SU-DHL-6 (cell line): ENCODE data around the gene CDK18.

Experiments
- H2AFZ ChIP-seq: fragments of 200-600 bp; sonication (generic); 2 replicates; pipeline ENCODE4 v1.6.1; 2014; ENCODE audit warnings: low read depth, mild to moderate bottlenecking, moderate library complexity, mixed read lengths, antibody characterized with exemption, low read length; ENCODE audit not compliant: severe bottlenecking
- H3F3A ChIP-seq: fragments of 200-600 bp; shearing (Covaris generic); 2 replicates; pipeline ENCODE4 v1.6.0; 2016; ENCODE audit warnings: antibody characterized with exemption, mild to moderate bottlenecking; ENCODE audit not compliant: insufficient read depth
- H3K27ac ChIP-seq: fragments of 200-600 bp; sonication (generic); 2 replicates; pipeline ENCODE4 v1.5.1; 2016; ENCODE audit warnings: low read depth, mild to moderate bottlenecking, low read length, moderate library complexity, mixed read lengths
- H3K27me3 ChIP-seq: fragments of 200-600 bp; sonication (generic), shearing (Covaris generic); 2 replicates; pipeline ENCODE4 v1.6.0; 2014; ENCODE audit warnings: mild to moderate bottlenecking, low read length
- H3K36me3 ChIP-seq: fragments of 200-600 bp; sonication (generic); 2 replicates; pipeline ENCODE4 v1.6.1; 2014; ENCODE audit warnings: mild to moderate bottlenecking, low read length, mixed read lengths
- H3K4me2 ChIP-seq: fragments of 300-600, 200-600 bp; shearing (Covaris generic), sonication (generic); 2 replicates; pipeline ENCODE4 v1.6.0; 2014; ENCODE audit warnings: low read length, low read depth, mild to moderate bottlenecking; ENCODE audit not compliant: poor library complexity, severe bottlenecking
- H3K4me3 ChIP-seq: fragments of 200-600 bp; sonication (generic); 2 replicates; pipeline ENCODE4 v1.5.1; 2014; ENCODE audit warnings: antibody characterized with exemption, low read length, mild to moderate bottlenecking, mixed read lengths; ENCODE audit not compliant: insufficient read depth, poor library complexity, severe bottlenecking
- H3K79me2 ChIP-seq: fragments of 200-600 bp; sonication (generic); 2 replicates; pipeline ENCODE4 v1.6.1; 2014; ENCODE audit warnings: mild to moderate bottlenecking, low read length, moderate library complexity; ENCODE audit not compliant: insufficient read depth
- H3K9ac ChIP-seq: fragments of 200-600 bp; sonication (generic); 2 replicates; pipeline ENCODE4 v1.7.0; 2014; ENCODE audit warnings: mild to moderate bottlenecking, low read length
- H3K9me2 ChIP-seq: fragments of 200-600 bp; sonication (generic); replicated peaks from 2 replicates; pipeline ENCODE4 v1.6.1; 2014; ENCODE audit warnings: low read length; ENCODE audit not compliant: insufficient read depth
- H3K9me3 ChIP-seq: fragments of 200-600 bp; sonication (generic); 2 replicates; pipeline ENCODE4 v1.6.1; 2014; ENCODE audit warnings: low read length, mixed read lengths; ENCODE audit not compliant: insufficient read depth
- H4K20me1 ChIP-seq: fragments of 200-600 bp; sonication (generic); 2 replicates; pipeline ENCODE4 v1.6.1; 2014; ENCODE audit warnings: low read depth, mild to moderate bottlenecking, antibody characterized with exemption, low read length, moderate library complexity, mixed read lengths
- CTCF ChIP-seq: fragments of 200-600 bp; sonication (generic); IDR thresholded peaks from one replicate; pipeline ENCODE4 v1.5.1; 2017; ENCODE audit warnings: antibody characterized with exemption, mild to moderate bottlenecking, low read length, moderate library complexity; ENCODE audit not compliant: insufficient read depth, poor library complexity, severe bottlenecking
- EZH2phosphoT487 ChIP-seq: fragments of 200-600 bp; sonication (generic), shearing (Covaris generic); conservative IDR thresholded peaks from 2 replicates; pipeline ENCODE4 v1.6.1; 2018; ENCODE audit warnings: mild to moderate bottlenecking, antibody characterized with exemption, low read length, moderate library complexity, mixed read lengths

CDK18 gene

DNA sequence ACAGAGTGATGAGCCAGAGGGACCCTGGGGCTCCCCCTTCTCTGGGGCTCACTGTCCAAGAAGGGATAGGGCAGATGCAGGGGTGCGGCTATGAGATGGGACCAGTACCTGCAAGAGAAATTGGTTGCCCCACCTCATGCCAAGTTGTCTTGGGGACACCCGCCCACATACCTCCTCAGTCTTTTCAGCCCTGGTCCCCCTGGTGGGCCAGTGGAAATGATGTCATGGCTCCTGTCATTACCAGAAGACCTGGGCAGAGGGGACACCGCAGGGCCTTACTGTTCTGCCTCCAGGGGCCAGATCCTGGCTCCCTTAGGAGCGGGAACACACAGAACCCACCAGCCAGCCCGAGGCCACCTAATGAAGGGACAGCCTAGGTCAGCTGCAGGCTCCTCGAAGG is 63.2 kb downstream of the CDK18 start:
- Histone ChIP-seq H3K27me3 (no peaks in the 10 kb centered on the region), H3K27ac (no peak overlapping the region), H3K4me3 (no peak overlapping the region), H3K4me2 (no peak overlapping the region), H3K9me3 (no peaks in the 10 kb centered on the region), H2AFZ (no peak overlapping the region), H3K9me2 (no peaks in the 10 kb centered on the region), H3F3A (no peaks in the 10 kb centered on the region), H3K9ac (no peak overlapping the region), H3K79me2 (no peaks in the 10 kb centered on the region), H4K20me1 (no peaks in the 10 kb centered on the region), H3K36me3 (no peaks in the 10 kb centered on the region)
- TF ChIP-seq EZH2phosphoT487 (no peak), CTCF (no peak)

GRCh38 chr1:205568135-205568468 is 63.6 kb downstream of the CDK18 start:
- Histone ChIP-seq H3F3A (no peaks in the 10 kb centered on the region), H3K9ac (no peak overlapping the region), H3K4me3 (no peak overlapping the region), H2AFZ (no peak overlapping the region), H4K20me1 (no peaks in the 10 kb centered on the region), H3K36me3 (no peaks in the 10 kb centered on the region), H3K9me3 (no peaks in the 10 kb centered on the region), H3K4me2 (no peak overlapping the region), H3K79me2 (no peaks in the 10 kb centered on the region), H3K9me2 (no peaks in the 10 kb centered on the region), H3K27me3 (no peaks in the 10 kb centered on the region), H3K27ac (no peak overlapping the region)
- TF ChIP-seq EZH2phosphoT487 (no peak), CTCF (no peak)

GRCh38 chr1:205568469-205569361 is 64.2 kb downstream of the CDK18 start:
- Histone ChIP-seq H3K79me2 (no peaks in the 10 kb centered on the region), H3K9me2 (no peaks in the 10 kb centered on the region), H3F3A (no peaks in the 10 kb centered on the region), H3K9me3 (no peaks in the 10 kb centered on the region), H2AFZ (no peak overlapping the region), H3K9ac (no peak overlapping the region), H3K4me2 (peak overlapping the region; percentile 29), H4K20me1 (no peaks in the 10 kb centered on the region), H3K27ac (no peak overlapping the region), H3K27me3 (no peaks in the 10 kb centered on the region), H3K4me3 (no peak overlapping the region), H3K36me3 (no peaks in the 10 kb centered on the region)
- TF ChIP-seq EZH2phosphoT487 (no peak), CTCF (no peak)
